C1 segment of cervical spinal cord (tissue), 14 donors: Measurements from ENCODE around the gene CD24.
"Not testable (repeated sequence)": the region's sequence is repeated elsewhere in the genome, so short reads cannot be mapped to it uniquely, and the experiment has no call there.

ENCODE experiments used
- DNase-seq, 14 donors: peaks; one replicate each; lab custom pipeline; 2025; lab: John Stamatoyannopoulos, UW

The CD24 gene, protein sequence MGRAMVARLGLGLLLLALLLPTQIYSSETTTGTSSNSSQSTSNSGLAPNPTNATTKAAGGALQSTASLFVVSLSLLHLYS

DNA sequence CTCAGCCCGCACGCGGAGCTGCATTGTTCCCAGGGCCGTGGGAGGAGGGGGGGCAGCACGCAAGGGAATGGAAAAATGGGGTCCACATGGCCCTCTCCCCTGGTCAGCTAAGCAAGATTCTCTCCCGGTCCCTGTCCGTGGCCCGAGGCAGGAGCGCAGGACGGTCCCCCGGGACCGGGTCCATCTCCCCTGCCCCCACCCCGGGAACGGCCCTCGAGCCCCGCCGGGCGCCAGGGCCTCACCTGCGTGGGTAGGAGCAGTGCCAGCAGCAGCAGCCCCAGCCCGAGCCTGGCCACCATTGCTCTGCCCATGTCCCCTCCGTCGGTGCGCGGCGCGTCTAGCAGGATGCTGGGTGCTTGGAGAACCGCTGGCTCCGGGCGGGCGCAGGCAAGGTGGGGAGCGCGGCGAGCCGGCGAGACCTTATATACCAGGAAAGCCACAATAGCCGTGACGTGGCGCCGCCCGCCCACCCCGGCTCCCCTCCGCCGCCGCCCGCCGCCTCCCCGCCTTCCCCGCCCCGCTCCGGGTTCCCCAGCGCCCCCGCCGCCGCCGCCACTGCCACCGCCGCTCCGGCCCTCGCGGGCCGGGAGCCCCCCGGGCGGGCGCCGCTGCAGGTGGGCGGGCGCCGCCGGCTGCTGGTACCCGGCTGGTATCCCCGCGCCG, at the start of gene CD24:
Gene CD24, minus strand, starts transcription at position 394 of the 663 bp plus-strand sequence. Its CDS starts 83 bp downstream, at position 311.
- no peak for DNase-seq

DNA sequence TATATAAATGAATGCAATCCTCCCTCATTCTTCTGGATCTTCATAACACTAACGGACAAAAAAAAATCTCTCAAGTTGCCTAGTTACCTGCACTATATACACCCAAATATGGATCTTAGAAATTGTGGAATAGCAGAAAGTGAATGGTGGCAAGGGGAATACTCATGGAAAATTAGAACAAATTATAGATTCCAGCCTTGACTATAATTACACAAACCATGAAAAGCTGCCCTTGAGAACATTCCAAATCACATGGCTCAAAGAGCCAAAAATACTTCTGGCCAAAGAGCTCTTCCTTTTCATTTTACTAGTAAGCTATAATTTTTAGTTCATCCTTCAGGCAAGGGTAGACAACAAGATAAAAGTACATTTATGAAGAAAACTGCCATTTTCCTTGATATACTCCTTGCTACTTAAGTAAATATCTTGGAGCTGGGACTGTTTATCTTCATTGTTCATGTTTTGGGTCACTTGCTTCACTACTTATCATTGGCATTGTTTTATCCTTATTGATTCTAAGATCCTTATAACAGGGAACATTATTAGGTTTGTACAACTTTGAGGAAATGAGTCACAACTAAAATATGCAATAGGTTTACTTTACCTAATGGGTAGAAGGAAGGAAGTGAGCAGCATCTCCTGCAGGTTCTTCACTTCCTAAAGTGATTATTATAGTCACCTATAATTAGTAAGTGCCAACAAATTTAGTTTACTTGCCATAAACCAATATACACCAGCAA, 47.1 kb upstream of the CD24 start:
- DNase-seq, result no peak

DNA sequence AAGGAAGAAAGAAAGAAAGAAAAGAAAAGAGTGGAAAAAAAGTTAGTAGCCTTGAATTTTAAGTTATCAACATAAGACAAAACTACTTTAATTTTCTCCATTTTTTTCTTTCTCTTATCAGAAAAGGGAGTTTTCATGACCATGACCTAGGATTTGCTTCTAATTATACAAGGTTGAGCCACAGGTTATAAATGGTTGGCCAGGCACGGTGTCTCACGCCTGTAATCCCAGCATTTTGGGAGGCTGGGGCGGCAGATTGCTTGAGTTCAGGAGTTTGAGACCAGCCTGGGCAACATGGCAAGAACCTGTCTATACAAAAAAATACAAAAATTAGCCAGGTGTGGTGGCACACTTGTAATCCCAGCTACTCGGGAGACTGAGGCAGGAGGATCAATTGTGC, 45.7 kb upstream of the CD24 start:
- no peak for DNase-seq

DNA sequence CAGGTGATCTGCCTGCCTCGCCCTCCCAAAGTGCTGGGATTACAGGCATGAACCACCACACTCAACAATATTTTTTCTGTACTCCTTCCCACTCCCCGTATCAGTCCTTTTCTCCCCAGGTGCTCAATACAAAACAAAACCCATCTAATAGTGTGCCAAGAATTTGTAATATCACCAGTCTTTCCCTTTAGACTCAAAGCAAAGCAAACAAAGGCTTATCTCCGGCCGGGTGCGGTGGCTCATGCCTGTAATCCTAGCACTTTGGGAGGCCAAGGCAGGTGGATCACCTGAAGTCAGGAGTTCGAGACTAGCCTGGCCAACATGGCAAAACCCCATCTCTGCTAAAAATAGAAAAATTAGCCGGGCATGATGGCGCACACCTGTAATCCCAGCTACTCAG, 45.1 kb upstream of the CD24 start:
- not testable (repeated sequence) for DNase-seq

DNA sequence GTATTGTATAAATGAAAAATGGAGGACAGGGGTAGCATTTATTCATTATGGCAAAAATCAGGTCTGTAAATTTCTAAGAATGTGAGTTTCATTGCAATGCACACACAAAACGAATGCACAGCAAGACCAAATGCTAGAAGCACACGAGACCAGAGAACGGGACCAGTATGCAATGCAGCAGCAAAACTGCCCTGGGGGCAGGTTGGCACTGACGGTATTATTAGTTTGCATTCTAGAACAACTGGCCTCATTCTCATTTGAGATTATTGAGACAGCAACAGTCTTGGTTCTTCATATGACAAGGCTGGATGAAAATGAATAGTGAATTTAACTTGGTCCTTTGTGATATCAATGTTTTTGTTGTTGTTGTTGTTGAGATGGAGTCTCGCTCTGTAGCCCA, 44.5 kb upstream of the CD24 start:
- no peak for DNase-seq

DNA sequence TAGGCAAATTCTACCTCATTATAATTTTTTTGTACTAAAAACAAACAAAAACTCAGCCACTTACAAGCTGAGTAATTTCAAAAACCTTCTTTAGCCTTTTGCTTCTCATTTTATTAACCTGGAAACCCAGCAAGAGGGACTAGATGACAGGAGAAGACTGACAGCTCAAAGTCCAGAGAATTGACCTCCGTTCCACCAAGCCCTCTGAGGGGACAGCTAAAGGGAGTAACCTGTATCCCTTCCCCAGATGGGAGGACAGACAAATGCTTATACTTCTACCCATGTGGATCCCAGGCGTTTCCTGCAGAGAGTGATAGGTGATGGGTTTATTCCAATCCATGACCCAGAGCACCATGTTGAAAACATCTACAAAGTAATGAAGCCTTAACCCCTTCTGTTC, 35.0 kb upstream of the CD24 start:
- DNase-seq, result no peak

DNA sequence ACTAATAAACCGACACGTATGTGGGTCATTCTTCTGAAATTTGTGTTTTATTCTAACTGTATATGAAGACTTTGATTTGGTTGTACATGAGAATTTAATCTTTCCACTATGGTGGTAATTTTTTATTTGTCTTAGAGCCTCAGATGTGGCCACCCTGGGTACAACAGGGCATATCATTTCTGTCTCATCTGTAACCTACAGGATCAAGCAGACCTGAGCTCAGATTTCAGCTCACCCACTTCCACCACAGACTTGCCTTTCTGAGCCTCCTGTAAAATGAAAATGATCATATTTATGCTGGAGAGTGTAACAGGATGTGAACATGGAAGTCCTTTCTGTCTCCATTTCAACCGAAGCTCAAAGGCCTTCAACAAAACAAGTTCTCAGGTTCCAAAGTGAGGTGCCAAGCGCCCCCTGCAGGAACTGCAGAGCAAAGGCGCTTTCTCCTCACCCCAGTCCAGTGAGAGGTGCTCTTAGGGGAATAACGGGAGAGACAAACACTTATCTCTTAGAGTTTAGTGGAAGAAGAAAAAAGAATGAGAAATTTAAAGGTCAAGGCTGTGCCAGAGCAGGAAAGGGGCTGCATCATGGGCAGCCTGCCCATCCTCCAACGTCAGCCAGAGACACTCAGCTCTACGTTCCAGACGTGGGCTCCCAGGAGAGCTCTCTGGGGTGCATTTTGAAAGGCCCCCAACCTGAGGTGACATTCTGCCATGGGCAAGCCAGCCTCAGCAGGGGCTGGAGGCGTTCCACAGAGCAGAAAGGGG, 23.0 kb upstream of the CD24 start:
- DNase-seq, result peak in 3 of 14 donors; percentile 2 to 27 (median 6)

DNA sequence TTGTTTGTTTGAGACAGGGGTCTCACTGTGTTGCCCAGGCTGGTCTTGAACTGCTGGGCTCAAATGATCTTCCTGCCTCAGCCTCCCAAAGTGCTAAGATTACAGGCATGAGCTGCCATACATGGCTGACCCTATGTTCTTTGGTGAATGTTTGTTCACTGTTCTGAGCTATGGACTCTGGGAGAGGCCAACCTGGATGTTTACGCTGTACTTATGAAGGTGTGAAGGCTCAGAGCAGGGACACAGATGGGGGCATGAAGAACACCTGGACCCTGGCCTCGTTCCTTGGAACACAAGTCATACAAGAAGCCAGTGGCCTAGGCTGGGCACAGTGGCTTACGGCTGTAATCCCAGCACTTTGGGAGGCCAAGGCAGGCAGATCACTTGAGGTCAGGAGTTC, 21.1 kb upstream of the CD24 start:
- DNase-seq, result no peak

DNA sequence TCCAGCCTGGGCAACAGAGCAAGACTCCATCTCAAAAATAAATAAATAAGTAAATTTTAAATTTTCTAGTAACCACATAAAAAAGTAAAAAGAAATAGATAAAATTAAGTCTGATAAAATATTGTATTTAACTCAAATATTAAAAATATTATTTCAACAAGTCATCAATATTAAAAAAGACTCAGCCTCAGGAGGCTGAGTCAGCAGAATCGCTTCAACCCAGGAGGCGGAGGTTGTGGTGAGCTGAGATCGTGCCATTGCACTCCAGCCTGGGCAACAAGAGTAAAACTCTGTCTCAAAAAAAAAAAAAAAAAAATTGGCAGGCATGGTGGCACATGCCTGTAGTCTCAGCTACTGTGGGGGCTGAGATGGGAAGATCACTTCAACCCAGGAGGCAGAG, 15.2 kb upstream of the CD24 start:
- not testable (repeated sequence) for DNase-seq

DNA sequence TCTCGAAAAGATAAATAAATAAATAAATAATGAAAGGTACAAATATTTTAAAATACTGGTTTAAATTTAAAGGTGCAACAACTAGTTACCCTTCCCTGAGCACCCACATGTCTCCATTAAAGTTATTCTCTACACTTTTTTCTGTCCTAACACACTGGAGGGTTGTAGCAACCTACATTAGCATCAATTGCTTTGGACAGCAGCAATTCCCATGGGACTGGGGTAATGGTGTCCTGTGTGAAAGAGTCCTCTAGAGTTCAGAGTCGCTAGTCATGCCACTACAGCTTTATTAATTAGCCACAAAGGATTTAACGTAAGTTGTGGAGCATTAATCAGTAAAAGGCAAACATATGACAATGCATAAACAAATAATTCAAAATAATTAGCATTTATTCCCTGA, 14.1 kb upstream of the CD24 start:
- DNase-seq, result no peak

DNA sequence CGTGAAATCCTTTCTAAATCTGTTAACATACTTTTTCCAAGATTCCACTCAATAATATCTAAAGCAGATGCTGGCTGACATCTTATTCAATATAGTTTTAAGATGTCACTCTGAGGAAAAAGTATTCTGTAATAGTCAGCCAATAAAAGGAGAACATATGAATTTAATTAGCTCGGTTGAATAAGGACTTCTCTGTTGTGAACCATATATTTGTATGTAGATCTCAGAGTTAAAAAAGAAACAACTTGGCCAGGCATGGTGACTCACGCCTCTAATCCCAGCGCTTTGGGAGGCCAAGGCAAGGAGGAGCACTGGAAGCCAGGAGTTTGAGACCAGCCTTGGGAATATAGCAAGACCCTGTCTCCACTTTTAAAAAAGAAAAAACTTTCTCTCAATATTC, 7.4 kb upstream of the CD24 start:
- no peak for DNase-seq

DNA sequence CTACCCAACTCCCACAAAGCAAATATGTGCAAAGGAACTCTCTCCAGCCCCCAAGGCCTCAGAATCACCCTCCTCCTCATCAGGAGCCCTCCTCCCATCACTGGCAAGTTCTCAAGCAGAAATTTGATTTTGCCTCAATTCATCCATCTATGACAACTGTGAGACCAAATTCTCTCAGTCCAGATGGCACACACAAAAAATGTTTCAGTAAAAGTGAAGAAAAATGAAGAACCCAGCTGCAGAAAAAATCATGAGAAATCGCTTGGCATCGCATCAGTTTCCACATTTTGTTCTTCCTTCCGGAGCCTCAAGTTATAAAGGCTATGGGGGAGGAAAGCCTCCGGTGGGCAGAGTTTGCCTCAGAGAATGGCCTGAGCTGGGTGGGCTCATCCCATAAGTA, 6.4 kb upstream of the CD24 start:
- no peak for DNase-seq

DNA sequence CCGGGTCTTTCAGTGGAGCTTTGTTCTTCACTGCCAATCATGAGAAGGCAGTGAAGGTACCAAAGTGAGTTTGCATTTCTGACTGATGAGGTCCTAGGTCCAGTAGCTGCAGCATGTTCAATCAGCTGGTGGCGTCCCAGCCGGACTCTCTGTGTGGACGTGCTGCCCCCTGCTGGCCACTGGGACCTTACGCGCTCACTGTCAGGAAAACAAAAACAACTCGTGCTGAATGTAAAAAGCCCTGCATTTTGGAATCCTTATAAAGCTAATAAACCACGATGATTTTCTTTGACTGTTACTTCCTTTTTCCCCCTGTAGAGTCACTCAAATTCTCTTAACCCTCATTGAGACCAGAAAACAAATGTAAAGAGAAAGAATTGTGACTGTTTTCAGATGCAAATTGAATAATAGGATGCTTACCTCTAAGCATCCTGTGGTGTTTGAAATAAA, 4.9 kb upstream of the CD24 start:
- DNase-seq, result peak in 13 of 14 donors; percentile 1 to 79 (median 55)

DNA sequence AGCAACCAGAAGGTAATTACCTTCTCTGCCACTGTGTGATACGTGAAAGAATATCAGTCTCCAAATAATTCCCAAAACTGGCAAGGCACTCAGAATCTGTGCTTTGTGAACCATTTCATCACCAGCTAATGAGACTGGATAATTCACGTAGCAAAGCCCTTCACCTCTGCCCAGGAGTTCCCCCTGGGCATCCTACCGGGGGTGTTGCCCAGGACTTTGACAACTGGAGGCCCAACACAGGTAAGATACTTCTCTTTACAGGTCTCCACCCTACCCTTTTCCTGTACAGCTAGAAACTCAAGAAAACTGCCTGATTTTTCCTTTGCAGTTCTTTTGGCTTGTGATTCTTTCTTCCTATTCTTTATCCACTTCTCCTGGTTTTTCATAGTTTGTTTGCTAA, 2.7 kb upstream of the CD24 start:
- DNase-seq, result no peak

DNA sequence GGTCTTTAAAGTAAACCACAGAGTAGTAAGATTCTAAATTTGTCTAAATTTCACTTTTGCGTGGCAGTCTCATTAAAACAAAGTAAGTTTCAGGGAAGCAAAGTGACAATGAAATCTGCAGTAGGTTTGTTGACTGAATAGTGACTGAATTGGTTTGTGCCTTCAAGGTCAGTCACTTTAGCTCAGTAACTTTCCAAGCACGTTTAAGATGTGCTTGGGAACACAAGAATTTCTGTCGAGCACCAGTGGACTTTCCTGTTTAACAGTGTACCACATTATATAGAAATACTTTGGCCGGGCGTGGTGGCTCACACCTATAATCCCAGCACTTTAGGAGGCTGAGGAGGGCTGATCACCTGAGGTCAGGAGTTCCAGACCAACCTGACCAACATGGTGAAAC, 1.7 kb upstream of the CD24 start:
- DNase-seq, result no peak

DNA sequence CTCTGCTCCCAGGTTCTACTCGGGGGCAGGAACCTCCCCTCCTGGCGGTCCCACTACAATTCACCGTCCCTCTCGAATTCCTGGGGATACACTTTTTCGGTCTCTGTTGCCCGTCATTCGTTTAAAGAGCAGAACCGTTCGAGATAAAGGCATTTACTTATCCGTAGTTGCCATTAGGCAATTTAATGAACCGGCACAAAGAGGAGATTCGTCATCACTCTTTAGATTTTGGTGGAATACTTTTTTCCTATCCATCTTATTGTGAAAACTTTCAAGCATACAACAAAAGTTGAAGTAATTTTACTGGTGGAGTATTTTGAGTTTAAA, 1.2 kb upstream of the CD24 start:
- DNase-seq, result no peak

DNA sequence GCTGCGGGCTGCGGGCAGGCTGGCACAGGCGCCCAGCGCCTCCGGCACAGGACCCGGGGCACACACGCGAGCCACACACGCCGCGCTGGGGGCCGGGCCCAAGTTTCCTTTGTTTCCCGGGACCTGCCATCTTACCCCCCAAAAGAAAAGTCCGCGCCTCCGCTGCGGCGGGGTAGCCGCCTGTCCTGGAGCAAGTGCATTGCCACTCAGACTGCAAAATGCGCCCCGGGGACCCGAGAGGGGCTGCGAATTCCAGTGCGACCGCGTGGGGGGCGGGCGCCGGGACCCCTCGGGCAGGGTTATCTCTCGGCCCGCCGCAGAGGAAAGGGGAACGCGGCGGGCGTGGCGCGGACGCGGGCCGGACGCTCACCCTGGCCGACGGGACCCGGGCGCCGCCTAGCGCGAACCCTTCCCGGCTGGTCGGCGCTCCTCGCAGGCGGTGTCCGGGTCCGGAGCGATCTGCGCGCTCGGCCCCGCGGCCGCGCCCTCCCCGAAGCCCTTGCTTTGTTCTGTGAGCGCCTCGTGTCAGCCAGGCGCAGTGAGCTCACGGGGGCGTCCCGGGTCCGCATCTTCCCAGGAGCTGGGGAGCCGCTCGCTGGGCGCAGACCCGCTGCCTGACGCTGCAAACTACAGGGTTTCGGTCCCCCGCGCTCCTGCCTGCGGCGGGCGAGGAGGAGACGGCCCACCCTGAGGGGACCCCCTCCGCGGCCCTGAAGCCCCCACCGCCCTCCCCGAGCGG, 639 bp upstream of the CD24 start:
- peak in 2 of 14 donors; percentile 22 to 23 for DNase-seq

DNA sequence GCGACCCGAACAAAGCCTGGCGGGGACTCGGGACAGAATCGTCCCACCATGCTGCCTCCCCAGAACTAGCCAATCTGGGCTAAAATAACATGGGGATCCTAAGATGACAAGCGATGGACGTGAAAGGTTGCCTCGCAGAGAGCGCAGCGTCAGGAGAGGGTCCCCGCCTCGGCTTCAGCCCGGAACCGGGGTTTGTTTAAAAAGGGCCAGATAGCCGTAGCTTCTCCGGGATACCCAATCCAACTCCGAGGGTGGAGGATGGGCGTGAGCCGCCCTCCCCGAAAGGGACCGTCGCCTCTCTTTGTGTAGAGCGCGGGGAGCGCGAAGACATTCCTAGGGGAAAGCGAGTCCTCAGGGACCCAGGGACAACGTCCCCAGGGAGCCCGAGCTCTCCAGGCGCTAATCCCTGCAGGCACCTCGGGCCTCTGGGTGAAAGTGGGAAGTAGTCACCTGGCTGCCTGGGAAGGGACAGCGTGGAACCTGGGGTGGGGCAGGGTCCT, 643 bp downstream of the CD24 start:
- DNase-seq, result no peak

DNA sequence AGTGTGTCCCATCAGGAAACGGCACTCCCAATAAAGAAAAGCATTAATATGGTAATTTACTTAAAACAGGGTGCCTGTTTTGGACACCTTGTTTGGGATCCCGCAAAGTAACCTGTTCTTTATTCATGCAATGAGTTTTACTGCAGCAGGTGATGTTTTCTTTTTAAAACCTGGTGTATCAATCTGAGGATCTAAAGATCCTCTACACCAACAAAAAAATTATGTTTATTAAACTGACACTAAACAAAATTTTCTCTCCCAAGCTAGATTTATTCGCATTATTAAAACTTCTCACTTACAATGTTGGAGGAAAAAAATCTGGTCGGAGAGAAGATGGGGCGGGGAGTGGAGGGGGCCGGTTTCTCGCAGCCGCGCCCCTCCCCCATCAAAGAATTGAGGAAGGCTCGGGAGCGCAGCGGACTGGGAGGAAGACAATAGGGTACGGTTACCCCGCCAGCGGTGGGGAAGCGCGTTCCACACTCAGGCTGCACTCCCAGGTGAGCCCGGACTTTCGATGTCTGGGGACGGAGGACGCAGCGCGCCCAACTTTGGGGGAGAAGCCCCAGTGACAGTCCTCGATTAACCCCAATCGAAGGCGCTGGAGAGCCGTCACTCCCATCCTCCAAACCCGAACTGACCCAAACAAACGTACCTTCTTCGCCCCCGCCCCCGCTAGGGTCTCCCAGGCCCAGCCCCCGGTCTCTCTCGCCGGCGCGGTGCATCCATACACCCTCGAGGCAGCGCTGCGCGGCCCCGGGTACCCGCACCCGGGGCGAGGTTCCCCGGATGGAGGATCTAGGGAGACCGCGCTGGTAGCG, 1.3 kb downstream of the CD24 start:
- no peak for DNase-seq

DNA sequence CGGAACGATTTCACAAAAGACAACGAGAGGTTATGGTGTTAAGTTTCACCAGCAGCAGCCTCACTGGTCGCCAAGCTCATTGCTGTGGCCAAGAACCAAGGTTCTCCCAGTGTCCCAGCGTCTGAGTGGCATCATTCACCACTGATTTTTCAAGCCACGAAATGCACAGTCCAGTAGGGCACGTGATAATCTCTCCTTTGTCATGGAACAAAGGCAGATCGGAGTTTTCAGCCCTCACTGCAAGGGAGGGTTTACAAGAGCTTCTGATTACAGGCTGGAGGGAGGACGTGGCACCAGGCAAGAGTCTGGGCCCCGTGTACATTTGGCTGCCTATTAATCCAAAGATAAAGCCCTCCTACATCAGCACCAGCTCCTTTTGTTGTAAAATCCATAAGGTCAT, 2.0 kb downstream of the CD24 start:
- no peak for DNase-seq

DNA sequence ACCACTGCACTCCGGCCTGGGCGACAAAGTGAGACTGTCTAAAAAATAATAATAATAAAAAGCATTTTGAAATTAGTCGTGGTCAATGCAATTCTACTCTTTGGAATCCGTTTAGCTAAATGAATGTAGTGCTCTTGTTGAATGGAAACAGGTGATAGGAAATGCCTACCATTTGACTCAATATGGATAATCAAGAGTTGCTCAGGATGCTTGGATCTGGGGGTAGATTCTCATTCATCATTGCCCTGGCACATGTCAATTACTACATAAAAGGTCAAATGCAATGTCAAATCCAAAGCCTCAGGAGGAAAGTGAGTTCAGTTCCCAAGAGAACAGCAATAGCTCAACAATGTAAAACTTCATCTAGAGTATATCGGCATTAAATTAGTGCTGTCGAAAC, 3.8 kb downstream of the CD24 start:
- DNase-seq, result not testable (repeated sequence)
